AG04449 (cell line): ENCODE measurements around the gene CSTPP1.

Experiments
- CTCF ChIA-PET: fragments of 350-600 bp; formaldehyde crosslinking; extraction: SDS; loops from one replicate; lab custom pipeline; 2021; ENCODE audit warnings: antibody characterized with exemption; lab: Yijun Ruan, JAX
- POLR2A ChIA-PET: fragments of 400-600, 350-600 bp; formaldehyde crosslinking; extraction: SDS; loops from one replicate; lab custom pipeline; 2020; ENCODE audit warnings: antibody characterized with exemption, inconsistent platforms; lab: Yijun Ruan, JAX
- DNase-seq: peaks from one replicate; pipeline ENCODE4 v3.0.0-alpha.2; 2010; ENCODE audit warnings: low read depth, low spot score
- H3K4me3 ChIP-seq: 2 replicates; pipeline ENCODE4 v1.5.1; 2011; ENCODE audit warnings: low read depth, mild to moderate bottlenecking, control low read depth, low read length
- TF ChIP-seq, protein P1 (sequence below): IDR thresholded peaks from one replicate; pipeline ENCODE4 v1.5.1; 2011; ENCODE audit warnings: mild to moderate bottlenecking, moderate library complexity, low read length, control low read depth, inconsistent platforms; ENCODE audit not compliant: insufficient read depth; ENCODE audit errors: missing control alignments

CSTPP1 gene

DNA sequence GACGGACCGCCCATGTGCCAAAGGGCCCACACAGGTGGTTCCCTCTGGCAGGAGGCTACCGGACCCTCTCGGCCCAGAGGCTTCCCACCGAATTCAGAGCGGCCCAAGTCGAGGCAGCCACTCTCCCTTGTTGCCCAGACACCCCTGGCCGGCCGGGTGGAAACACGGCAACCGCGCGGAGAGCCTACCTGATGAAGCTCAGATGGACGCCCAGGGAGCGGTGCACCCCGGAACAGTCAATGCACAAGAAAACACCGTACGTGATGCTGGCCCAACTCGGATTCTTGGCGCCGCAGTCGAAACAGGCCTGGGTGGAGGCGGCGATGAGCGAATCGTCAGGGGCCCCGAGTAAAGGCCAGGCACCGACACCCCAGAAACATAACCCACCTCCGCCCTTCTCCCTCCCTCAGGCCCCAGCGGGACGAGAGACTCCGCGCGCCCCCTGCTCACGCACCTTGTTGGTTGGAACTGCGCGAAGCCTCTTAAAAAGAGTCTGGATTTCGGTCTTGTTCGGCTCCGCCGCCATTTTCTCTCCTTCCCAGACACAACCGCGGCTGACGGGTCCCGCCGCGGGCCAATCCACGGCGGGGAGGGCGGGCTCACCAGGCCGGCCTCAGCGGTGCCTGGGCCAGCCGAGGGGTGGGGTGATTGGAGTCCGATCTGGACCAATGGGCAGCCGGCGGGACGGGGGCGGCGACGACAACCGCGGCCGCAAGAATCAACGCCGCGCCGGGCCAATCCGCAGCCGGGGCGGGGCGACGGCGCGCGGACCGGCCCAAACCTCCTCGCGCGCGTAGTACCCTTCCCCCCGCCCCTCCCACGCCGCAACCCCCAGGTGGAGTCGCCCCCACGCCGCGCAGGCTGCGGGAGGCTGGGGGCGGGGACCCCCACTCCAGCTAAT lies 240.0 kb downstream of the CSTPP1 start, which contains the start of gene ARFGAP2:
Gene ARFGAP2 (minus strand): TSS at position 552 of the 901 bp plus-strand sequence. CDS start 26 bp downstream, at position 526.
- peak; percentile 62 for DNase-seq
- POLR2A ChIA-PET, result no interaction called here
- CTCF ChIA-PET, result interaction anchor here (0.7 to 11.2 kb wide), 19 partner anchors 8 to 280 kb away, joined by 3 to 108 read pairs (median 6); partner anchors contain the start of genes DDB2, MYBPC3, NR1H3 and PACSIN3
- peak within 1 kb of the TSS; percentile 98 for H3K4me3 ChIP-seq
- TF ChIP-seq, protein P1, sequence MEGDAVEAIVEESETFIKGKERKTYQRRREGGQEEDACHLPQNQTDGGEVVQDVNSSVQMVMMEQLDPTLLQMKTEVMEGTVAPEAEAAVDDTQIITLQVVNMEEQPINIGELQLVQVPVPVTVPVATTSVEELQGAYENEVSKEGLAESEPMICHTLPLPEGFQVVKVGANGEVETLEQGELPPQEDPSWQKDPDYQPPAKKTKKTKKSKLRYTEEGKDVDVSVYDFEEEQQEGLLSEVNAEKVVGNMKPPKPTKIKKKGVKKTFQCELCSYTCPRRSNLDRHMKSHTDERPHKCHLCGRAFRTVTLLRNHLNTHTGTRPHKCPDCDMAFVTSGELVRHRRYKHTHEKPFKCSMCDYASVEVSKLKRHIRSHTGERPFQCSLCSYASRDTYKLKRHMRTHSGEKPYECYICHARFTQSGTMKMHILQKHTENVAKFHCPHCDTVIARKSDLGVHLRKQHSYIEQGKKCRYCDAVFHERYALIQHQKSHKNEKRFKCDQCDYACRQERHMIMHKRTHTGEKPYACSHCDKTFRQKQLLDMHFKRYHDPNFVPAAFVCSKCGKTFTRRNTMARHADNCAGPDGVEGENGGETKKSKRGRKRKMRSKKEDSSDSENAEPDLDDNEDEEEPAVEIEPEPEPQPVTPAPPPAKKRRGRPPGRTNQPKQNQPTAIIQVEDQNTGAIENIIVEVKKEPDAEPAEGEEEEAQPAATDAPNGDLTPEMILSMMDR, result no peak

DNA sequence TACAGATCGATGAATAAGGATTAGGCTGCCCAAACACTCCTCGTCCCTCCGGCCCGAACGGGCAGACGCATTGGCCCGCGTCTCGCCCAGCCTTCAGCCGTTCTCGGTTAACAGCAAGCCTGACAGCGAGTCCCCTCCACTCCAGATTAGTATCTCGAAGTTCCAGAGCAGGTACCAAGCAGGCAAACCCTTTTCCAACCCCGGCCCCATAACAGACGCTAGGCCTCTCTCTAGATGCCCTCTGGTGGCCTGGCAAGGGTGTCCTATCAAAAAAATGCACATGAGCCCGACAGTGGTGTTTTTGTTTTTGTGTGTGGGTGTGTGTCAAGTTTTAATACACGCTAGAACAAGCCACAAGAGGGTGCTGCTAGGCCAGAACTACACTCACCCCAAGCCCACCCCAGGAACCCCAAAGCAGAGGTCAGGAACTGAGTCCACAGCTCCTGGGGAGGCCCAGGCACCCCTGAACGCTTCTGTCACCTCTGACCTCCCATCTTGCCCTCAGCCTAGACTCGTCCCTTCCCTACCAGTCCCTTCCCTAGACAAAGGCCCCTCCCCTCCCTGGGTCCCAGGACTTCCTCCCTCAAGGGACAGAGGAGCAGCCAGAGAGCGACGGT lies 240.8 kb downstream of the CSTPP1 start:
- DNase-seq, result no peak
- TF ChIP-seq, protein P1, result peak; percentile 60
- peak overlapping the region; percentile 62 for H3K4me3 ChIP-seq
- CTCF ChIA-PET, result interaction anchor here (0.7 to 11.2 kb wide), 29 partner anchors 8 to 351 kb away, joined by 3 to 108 read pairs (median 6); partner anchors contain the start of genes ACP2, DDB2, MYBPC3 and NR1H3
- POLR2A ChIA-PET, result interaction anchor here (0.6 kb wide), 1 partner anchor 29 kb away, joined by 3 read pairs; no protein-coding TSS in a partner anchor

DNA sequence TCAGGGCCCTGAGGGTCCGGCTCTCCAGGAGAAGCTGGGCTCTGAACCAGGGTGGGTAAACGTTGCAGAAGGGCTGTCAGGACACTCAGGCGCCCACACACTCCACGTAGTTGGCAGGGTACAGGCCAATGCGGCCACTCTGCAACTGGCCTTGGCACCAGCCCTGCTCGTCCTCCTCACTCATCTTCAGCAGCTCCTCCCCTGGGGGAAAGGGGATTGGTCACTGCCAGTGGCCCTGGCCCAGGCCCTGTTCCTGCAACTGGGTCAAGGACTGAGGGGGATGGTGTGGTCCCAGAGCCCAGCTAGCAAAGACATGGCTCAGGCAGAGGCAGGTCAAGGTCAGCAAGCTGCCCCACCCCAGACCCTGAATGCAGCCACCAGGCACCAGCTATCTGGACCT lies 241.3 kb downstream of the CSTPP1 start:
- POLR2A ChIA-PET, result interaction anchor here (0.6 kb wide), 1 partner anchor 28 kb away, joined by 3 read pairs; no protein-coding TSS in a partner anchor
- no peak overlapping the region for H3K4me3 ChIP-seq

DNA sequence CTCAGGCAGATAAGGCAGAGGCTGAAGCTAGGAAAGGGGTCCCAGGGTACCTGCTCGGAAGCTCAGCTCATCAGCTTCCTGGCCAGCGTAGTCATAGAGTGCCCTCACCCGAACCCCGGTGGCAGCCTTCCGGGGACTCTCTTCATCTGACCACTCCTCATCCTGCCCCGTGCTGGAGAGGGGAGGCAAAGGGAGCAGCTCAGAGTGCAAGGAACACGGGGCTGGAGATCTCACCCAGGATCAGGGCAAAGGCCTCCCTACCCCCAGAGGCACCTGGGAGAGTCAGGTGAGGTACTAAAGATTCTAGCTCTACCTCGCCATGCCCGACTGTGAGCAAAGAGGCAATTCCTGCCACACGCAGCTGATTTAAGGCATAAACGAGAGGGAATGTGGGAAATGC lies 241.8 kb downstream of the CSTPP1 start:
- H3K4me3 ChIP-seq, result no peak overlapping the region
- TF ChIP-seq, protein P1, result no peak
- ChIA-PET CTCF (interaction anchor here (0.7 to 11.2 kb wide), 29 partner anchors 7 to 352 kb away, joined by 3 to 108 read pairs (median 6); partner anchors contain the start of genes ACP2, DDB2, MYBPC3 and NR1H3), POLR2A (no interaction called here)
- no peak for DNase-seq

More for the DNA sequence above, 241.3 kb downstream of the CSTPP1 start:
- CTCF ChIA-PET, result interaction anchor here (0.7 to 11.2 kb wide), 29 partner anchors 8 to 352 kb away, joined by 3 to 108 read pairs (median 6); partner anchors contain the start of genes ACP2, DDB2, MYBPC3 and NR1H3
- DNase-seq, result no peak
- TF ChIP-seq, protein P1, result no peak

DNA sequence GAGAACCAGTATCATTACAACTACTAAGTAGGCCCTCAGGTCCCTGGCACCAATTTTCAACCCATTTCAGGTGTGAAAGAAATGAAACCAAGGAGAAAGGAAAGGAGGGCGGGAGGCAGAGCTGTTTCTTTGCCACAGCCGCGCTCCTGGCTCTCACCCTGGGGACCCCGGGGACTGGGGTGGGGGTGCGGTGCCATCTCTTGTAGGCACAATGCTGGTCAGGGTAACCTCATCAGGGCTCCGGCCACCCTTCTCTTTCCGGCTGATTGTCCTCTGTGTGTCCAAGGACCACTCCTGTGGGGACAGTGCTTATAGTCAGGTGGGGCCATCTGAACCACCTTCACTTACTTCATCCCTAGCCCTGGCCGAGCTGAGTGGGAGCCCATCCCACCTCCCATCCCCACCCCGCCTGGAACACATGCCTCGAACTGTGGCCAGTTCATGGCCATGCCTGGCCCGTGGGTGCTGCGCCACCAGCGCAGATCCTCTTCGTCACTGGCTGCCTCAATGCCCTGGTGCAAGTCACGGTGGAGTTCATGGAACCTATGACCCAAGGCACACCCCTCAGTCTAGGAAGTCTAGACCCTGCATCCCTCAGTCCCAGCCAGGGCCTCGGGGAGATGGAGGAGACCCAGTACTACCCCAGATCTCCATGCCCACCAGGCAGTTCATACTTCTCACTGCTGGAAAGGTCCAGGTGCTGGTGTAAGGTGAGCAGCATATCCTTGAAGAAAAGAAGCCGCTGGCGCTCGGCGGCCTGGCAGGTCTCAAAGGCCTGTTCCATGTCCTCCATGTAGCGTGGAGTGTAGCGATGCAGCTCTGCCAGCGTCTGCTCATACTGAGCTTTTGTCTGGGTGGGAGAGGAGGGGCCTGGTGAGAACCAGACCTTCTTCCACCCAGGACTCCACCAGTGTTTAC lies 242.4 kb downstream of the CSTPP1 start:
- POLR2A ChIA-PET, result no interaction called here
- CTCF ChIA-PET, result interaction anchor here (0.6 to 11.2 kb wide), 38 partner anchors 9 to 399 kb away, joined by 3 to 108 read pairs (median 5); partner anchors contain the start of genes ACP2, DDB2, KBTBD4 and MADD
- TF ChIP-seq, protein P1, result no peak
- H3K4me3 ChIP-seq, result no peak overlapping the region
- no peak for DNase-seq
